HG03457 (cell line): ENCODE data around the gene TMEM31.
"Not testable (repeated sequence)": the region's sequence is repeated elsewhere in the genome, so short reads cannot be mapped to it uniquely, and the experiment has no call there.

Experiments
- ATAC-seq: cut with Tn5 transposase; IDR thresholded peaks from one replicate; pipeline ENCODE4 v1.9.1; 2021; ENCODE audit warnings: moderate number of reproducible peaks; ENCODE audit not compliant: unreplicated experiment

TMEM31 gene

GRCh38 chrX:103722505-103722904 lies 11.8 kb downstream of the TMEM31 start:
- no peak for ATAC-seq

GRCh38 chrX:103726477-103726876 lies 15.8 kb downstream of the TMEM31 start:
- no peak for ATAC-seq

GRCh38 chrX:103727115-103727514 lies 16.4 kb downstream of the TMEM31 start:
- ATAC-seq = no peak

- ATAC-seq = no peak
These were observed 18.3 kb downstream of the TMEM31 start for GRCh38 chrX:103729015-103729414.

- ATAC-seq = no peak
These were observed 19.6 kb downstream of the TMEM31 start for GRCh38 chrX:103730147-103730795.

- ATAC-seq = no peak
These were observed 20.2 kb downstream of the TMEM31 start for GRCh38 chrX:103730796-103731493.

- ATAC-seq = no peak
These were observed 22.3 kb downstream of the TMEM31 start for GRCh38 chrX:103733017-103733416.

- ATAC-seq = no peak
These were observed 23.5 kb downstream of the TMEM31 start for GRCh38 chrX:103734125-103734760.

GRCh38 chrX:103737696-103738095 lies 27.0 kb downstream of the TMEM31 start:
- ATAC-seq = no peak

GRCh38 chrX:103739421-103739820 lies 28.7 kb downstream of the TMEM31 start:
- ATAC-seq = no peak

- no peak for ATAC-seq
These were observed 31.2 kb downstream of the TMEM31 start for GRCh38 chrX:103741879-103742278.

- ATAC-seq = no peak
These were observed 31.6 kb downstream of the TMEM31 start for GRCh38 chrX:103742339-103742738.

GRCh38 chrX:103747163-103747562 lies 36.5 kb downstream of the TMEM31 start:
- ATAC-seq = no peak

- ATAC-seq = no peak
These were observed 43.7 kb downstream of the TMEM31 start for GRCh38 chrX:103754401-103754800.

- ATAC-seq = no peak
These were observed 46.0 kb downstream of the TMEM31 start for GRCh38 chrX:103756736-103757135.

- ATAC-seq = no peak
These were observed 47.8 kb downstream of the TMEM31 start for GRCh38 chrX:103758555-103758954.

GRCh38 chrX:103763541-103763940 lies 52.8 kb downstream of the TMEM31 start:
- ATAC-seq = not testable (repeated sequence)
